Measurements from ENCODE around the gene RAB5IF. TPM values are rescaled to one million over a fixed set of nuclear protein-coding genes. Genes with fewer than 3 reads are reported as not detected.

The RAB5IF gene
- total and polyA plus RNA-seq, 2 of the 13 experiments (the other 11 are each of a cell fraction or from before 2014, with no cell fraction given) = 261 to 305 TPM

- TF ChIP-seq FOXP4 (CRISPR knock-in tag; IDR thresholded peaks at IDR 0.05) (no peak), PRDM10 (CRISPR knock-in tag; IDR thresholded peaks at IDR 0.05; ENCODE audit: low read depth) (no peak), NCOA5 (CRISPR knock-in tag; IDR thresholded peaks at IDR 0.05) (no peak), CREBL2 (CRISPR knock-in tag; IDR thresholded peaks at IDR 0.05; ENCODE audit: borderline replicate concordance) (no peak), ZNF644 (CRISPR knock-in tag; IDR thresholded peaks at IDR 0.05; ENCODE audit: low read depth) (no peak), ZSCAN29 (CRISPR knock-in tag; conservative IDR thresholded peaks at IDR 0.05) (no peak), SMAD1 (CRISPR knock-in tag; IDR thresholded peaks at IDR 0.05; ENCODE audit: borderline replicate concordance, low read depth) (no peak), E2F2 (CRISPR knock-in tag; IDR thresholded peaks at IDR 0.05; ENCODE audit: borderline replicate concordance) (no peak), ZNF33B (CRISPR knock-in tag; IDR thresholded peaks at IDR 0.05) (no peak), HIC2 (CRISPR knock-in tag; IDR thresholded peaks at IDR 0.05; ENCODE audit: low read depth) (no peak), ZNF850 (CRISPR knock-in tag; conservative IDR thresholded peaks at IDR 0.05) (no peak), HOMEZ (CRISPR knock-in tag; IDR thresholded peaks at IDR 0.05; ENCODE audit: low read depth) (no peak), ZNF232 (CRISPR knock-in tag; IDR thresholded peaks at IDR 0.05; ENCODE audit: borderline replicate concordance) (no peak), ZNF614 (CRISPR knock-in tag; IDR thresholded peaks at IDR 0.05; ENCODE audit: borderline replicate concordance) (no peak)
These were observed 22.8 kb upstream of the RAB5IF start (continued) for GRCh38 chr20:36582821-36583220.

Data from HepG2 (cell line).